ENCODE measurements around the gene EID2. TPM values are rescaled to one million over a fixed set of nuclear protein-coding genes. Genes with fewer than 3 reads are reported as not detected.

The EID2 gene
- total and polyA plus RNA-seq, 2 of the 13 experiments (the other 11 are each of a cell fraction or from before 2014, with no cell fraction given): 3.7 to 14.1 TPM

GRCh38 chr19:39512988-39513387 is 27.0 kb downstream of the EID2 start:
- BruUV-seq (replicated peaks): no TSS peak
- intact Hi-C loops (cut with micrococcal nuclease; ENCODE audit: unreplicated experiment): no loop called here
- ChIA-PET POLR2A (interaction anchor here (0.8 kb wide), 1 partner anchor 77 kb away, joined by 3 read pairs; the partner anchor contains the start of gene RPS16), CTCF (ENCODE audit: low intra/inter-chr PET ratio, low total read pairs) (no interaction called here)
- ATAC-seq (no peak), DNase-seq (ENCODE audit: low spot score) (no peak), FAIRE-seq (no peak)
- H3K27ac ChIP-seq (ENCODE audit: extremely low read length, insufficient read depth, low read length): no peak overlapping the region
- H3K4me1 ChIP-seq (ENCODE audit: insufficient read depth, low read length): peaks cover 20% of the 10 kb centered on the region
- 2% methylated on average over 2 of the region's 2 CpGs for WGBS (ENCODE audit: low lambda C conversion rate)
- peak; percentile 93 for TF ChIP-seq ZNF12 (CRISPR knock-in tag; IDR thresholded peaks at IDR 0.05)
- TF ChIP-seq GATA4 (IDR thresholded peaks at IDR 0.05; ENCODE audit: borderline replicate concordance, low read depth): no peak
- no peak overlapping the region for H3K9ac ChIP-seq (ENCODE audit: insufficient read depth, low read depth, low read length)
- H3K36me3 ChIP-seq (replicated peaks in 1 of 2; ENCODE audit: control insufficient read depth in 1 of 2, insufficient read depth in 2 of 2, low read length in 2 of 2): no peaks in the 10 kb centered on the region
- no peaks in the 10 kb centered on the region for H3K79me2 ChIP-seq (ENCODE audit: insufficient read depth, low read length)
- no peaks in the 10 kb centered on the region for H4K20me1 ChIP-seq (ENCODE audit: insufficient read depth, low read length)
- no peaks in the 10 kb centered on the region for H3K9me3 ChIP-seq (ENCODE audit: low read length)
- H3K4me3 ChIP-seq (replicated peaks in 1 of 3; ENCODE audit: insufficient read depth in 1 of 3, low read depth in 2 of 3, low read length in 3 of 3): no peak overlapping the region
- H3K4me2 ChIP-seq (ENCODE audit: low read depth, low read length): no peak overlapping the region
- in situ Hi-C loops (cut with HindIII; ENCODE audit: extremely low pct_ligation_motif_present, low pct_unique_long_range_greater_than_20kb): no loop called here
- H3K27me3 ChIP-seq (ENCODE audit: control insufficient read depth in 1 of 2, insufficient read depth in 2 of 2, low read length in 2 of 2): peaks cover 1 to 41% of the 10 kb centered on the region in 2 experiments; a peak in 4 of 5 replicates
- H2AFZ ChIP-seq (ENCODE audit: low read length): no peak overlapping the region

DNA sequence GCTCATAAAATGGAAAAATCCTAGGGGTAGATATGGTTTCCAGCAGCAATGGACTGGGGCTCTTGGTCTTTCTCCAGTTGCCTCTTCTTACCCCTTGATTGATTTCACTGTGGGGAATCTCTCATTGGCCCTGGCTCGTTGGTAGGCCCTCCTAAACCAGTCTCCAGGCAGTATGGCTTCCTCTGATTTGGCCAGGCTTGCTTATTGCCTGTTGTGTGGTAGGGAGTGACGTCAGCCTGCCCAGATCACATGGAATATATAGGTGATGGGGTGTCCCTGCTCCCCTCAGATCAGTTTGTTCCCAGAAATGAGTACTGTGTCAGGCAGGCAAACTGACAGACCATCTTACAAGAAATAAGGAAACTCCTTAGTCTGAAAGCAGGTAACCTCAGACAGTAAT is 30.7 kb downstream of the EID2 start:
- no peak overlapping the region for H3K27ac ChIP-seq (ENCODE audit: extremely low read length, insufficient read depth, low read length)
- H3K36me3 ChIP-seq (replicated peaks in 1 of 2; ENCODE audit: control insufficient read depth in 1 of 2, insufficient read depth in 2 of 2, low read length in 2 of 2): no peaks in the 10 kb centered on the region
- no peaks in the 10 kb centered on the region for H3K9me3 ChIP-seq (ENCODE audit: low read length)
- H3K79me2 ChIP-seq (ENCODE audit: insufficient read depth, low read length): no peaks in the 10 kb centered on the region
- H3K9ac ChIP-seq (ENCODE audit: insufficient read depth, low read depth, low read length): no peak overlapping the region
- no peak for ATAC-seq
- intact Hi-C loops (cut with micrococcal nuclease; ENCODE audit: unreplicated experiment): no loop called here
- BruUV-seq (replicated peaks): no TSS peak
- WGBS (ENCODE audit: low lambda C conversion rate): 23% methylated on average over 2 of the region's 2 CpGs
- TF ChIP-seq AHR (CRISPR knock-in tag; IDR thresholded peaks at IDR 0.05) (no peak), CREB1 (IDR thresholded peaks at IDR 0.05) (peak; percentile 72), CREB1 (CRISPR knock-in tag; IDR thresholded peaks at IDR 0.05) (no peak)
- H2AFZ ChIP-seq (ENCODE audit: low read length): no peak overlapping the region
- no peaks in the 10 kb centered on the region for H4K20me1 ChIP-seq (ENCODE audit: insufficient read depth, low read length)
- peaks cover 10 to 54% of the 10 kb centered on the region in 2 experiments for H3K27me3 ChIP-seq (ENCODE audit: control insufficient read depth in 1 of 2, insufficient read depth in 2 of 2, low read length in 2 of 2)
- H3K4me3 ChIP-seq (replicated peaks in 1 of 3; ENCODE audit: insufficient read depth in 1 of 3, low read depth in 2 of 3, low read length in 3 of 3): no peak overlapping the region
- no peak for DNase-seq (ENCODE audit: low spot score)
- in situ Hi-C loops (cut with HindIII; ENCODE audit: extremely low pct_ligation_motif_present, low pct_unique_long_range_greater_than_20kb): no loop called here
- ChIA-PET POLR2A (no interaction called here), CTCF (ENCODE audit: low intra/inter-chr PET ratio, low total read pairs) (no interaction called here)
- FAIRE-seq: no peak
- peaks cover 20% of the 10 kb centered on the region; the same call in 1 of the 2 replicates for H3K4me1 ChIP-seq (ENCODE audit: insufficient read depth, low read length)
- no peak overlapping the region for H3K4me2 ChIP-seq (ENCODE audit: low read depth, low read length)

Measured in HepG2 (cell line).